ENCODE results near the gene PTPRA. TPM values are rescaled to one million over a fixed set of nuclear protein-coding genes. Genes with fewer than 3 reads are reported as not detected.
"Not testable (repeated sequence)": the region's sequence is repeated elsewhere in the genome, so short reads cannot be mapped to it uniquely, and the experiment has no call there.

Gene PTPRA
- total and polyA plus RNA-seq, 2 experiments from 2014 or later: 45.1 to 51.8 TPM

GRCh38 chr20:3047486-3048419 lies 174.5 kb downstream of the PTPRA start:
- TF ChIP-seq EZH2 (IDR thresholded peaks at IDR 0.05; ENCODE audit: borderline replicate concordance) (no peak), CTCF (IDR thresholded peaks at IDR 0.05; ENCODE audit: poor library complexity) (no peak), EZH2phosphoT487 (IDR thresholded peaks at IDR 0.05; ENCODE audit: low read depth, severe bottlenecking, unreplicated experiment) (no peak)
- Histone ChIP-seq H3K4me1 (ENCODE audit: insufficient read depth) (peaks cover 14% of the 10 kb centered on the region), H3K36me3 (replicated peaks; ENCODE audit: insufficient read depth, low read depth) (no peaks in the 10 kb centered on the region), H3K4me2 (peak overlapping the region; percentile 88), H2AFZ (no peak overlapping the region), H4K20me1 (ENCODE audit: insufficient read depth, poor library complexity, severe bottlenecking) (no peaks in the 10 kb centered on the region), H3K4me3 (no peak overlapping the region), H3K27ac (no peak overlapping the region), H3K9me3 (ENCODE audit: low read depth) (no peaks in the 10 kb centered on the region), H3K27me3 (no peaks in the 10 kb centered on the region), H3K9me2 (replicated peaks; ENCODE audit: insufficient read depth) (no peaks in the 10 kb centered on the region), H3K79me2 (peaks cover 18% of the 10 kb centered on the region)
- DNase-seq (ENCODE audit: low spot score): no peak
- 89% methylated on average over 14 of the region's 14 CpGs for WGBS (ENCODE audit: low lambda C conversion rate, missing lambda C conversion rate)

- Histone ChIP-seq H3K36me3 (replicated peaks; ENCODE audit: insufficient read depth, low read depth) (no peaks in the 10 kb centered on the region), H3K27me3 (no peaks in the 10 kb centered on the region), H3K4me3 (no peak overlapping the region), H3K9me3 (ENCODE audit: low read depth) (no peaks in the 10 kb centered on the region), H2AFZ (no peak overlapping the region), H3K27ac (no peak overlapping the region), H3K79me2 (peaks cover 16% of the 10 kb centered on the region), H3K9me2 (replicated peaks; ENCODE audit: insufficient read depth) (no peaks in the 10 kb centered on the region), H3K4me1 (ENCODE audit: insufficient read depth) (peaks cover 9% of the 10 kb centered on the region), H3K4me2 (no peak overlapping the region), H4K20me1 (ENCODE audit: insufficient read depth, poor library complexity, severe bottlenecking) (no peaks in the 10 kb centered on the region)
- WGBS (ENCODE audit: low lambda C conversion rate, missing lambda C conversion rate): 66% methylated on average over 7 of the region's 7 CpGs
- TF ChIP-seq CTCF (IDR thresholded peaks at IDR 0.05; ENCODE audit: poor library complexity) (no peak), EZH2phosphoT487 (IDR thresholded peaks at IDR 0.05; ENCODE audit: low read depth, severe bottlenecking, unreplicated experiment) (no peak), EZH2 (IDR thresholded peaks at IDR 0.05; ENCODE audit: borderline replicate concordance) (no peak)
- no peak for DNase-seq (ENCODE audit: low spot score)
Observed at GRCh38 chr20:3051385-3052019, 178.2 kb downstream of the PTPRA start.

- WGBS (ENCODE audit: low lambda C conversion rate, missing lambda C conversion rate): 96% methylated on average over 3 of the region's 3 CpGs
- Histone ChIP-seq H4K20me1 (ENCODE audit: insufficient read depth, poor library complexity, severe bottlenecking) (no peaks in the 10 kb centered on the region), H3K79me2 (no peaks in the 10 kb centered on the region), H3K4me2 (no peak overlapping the region), H3K27me3 (no peaks in the 10 kb centered on the region), H3K4me3 (no peak overlapping the region), H3K36me3 (replicated peaks; ENCODE audit: insufficient read depth, low read depth) (no peaks in the 10 kb centered on the region), H2AFZ (no peak overlapping the region), H3K27ac (no peak overlapping the region), H3K9me2 (replicated peaks; ENCODE audit: insufficient read depth) (no peaks in the 10 kb centered on the region), H3K9me3 (ENCODE audit: low read depth) (no peaks in the 10 kb centered on the region), H3K4me1 (ENCODE audit: insufficient read depth) (no peaks in the 10 kb centered on the region)
- TF ChIP-seq CTCF (IDR thresholded peaks at IDR 0.05; ENCODE audit: poor library complexity): no peak
- no peak for TF ChIP-seq EZH2phosphoT487 (IDR thresholded peaks at IDR 0.05; ENCODE audit: low read depth, severe bottlenecking, unreplicated experiment)
- TF ChIP-seq EZH2 (IDR thresholded peaks at IDR 0.05; ENCODE audit: borderline replicate concordance): no peak
- no peak for DNase-seq (ENCODE audit: low spot score)
Observed at GRCh38 chr20:3059489-3059888, 186.2 kb downstream of the PTPRA start.

GRCh38 chr20:3064119-3064518 lies 190.8 kb downstream of the PTPRA start:
- H3K79me2 ChIP-seq; H2AFZ ChIP-seq; H3K4me1 ChIP-seq (ENCODE audit: insufficient read depth); H3K9me3 ChIP-seq (ENCODE audit: low read depth); H3K4me3 ChIP-seq; H4K20me1 ChIP-seq (ENCODE audit: insufficient read depth, poor library complexity, severe bottlenecking); H3K4me2 ChIP-seq; DNase-seq (ENCODE audit: low spot score); H3K9me2 ChIP-seq (replicated peaks; ENCODE audit: insufficient read depth); H3K27me3 ChIP-seq; H3K27ac ChIP-seq; H3K36me3 ChIP-seq (replicated peaks; ENCODE audit: insufficient read depth, low read depth): not testable (repeated sequence)
- 82% methylated on average over 6 of the region's 6 CpGs for WGBS (ENCODE audit: low lambda C conversion rate, missing lambda C conversion rate)

Measured in hepatocyte (in vitro differentiated cells).